Loucy (cell line): ENCODE measurements around the gene DCTN2.

ENCODE experiments used
- CTCF ChIP-seq: fragments of 200-600 bp; sonication (generic); conservative IDR thresholded peaks from 2 replicates; pipeline ENCODE4 v1.5.1; 2014; ENCODE audit warnings: mild to moderate bottlenecking, antibody characterized with exemption, low read length
- EZH2phosphoT487 ChIP-seq: fragments of 200-600 bp; IDR thresholded peaks from 2 replicates; pipeline ENCODE4 v1.6.1; 2018; ENCODE audit warnings: antibody characterized with exemption, mild to moderate bottlenecking, moderate library complexity, borderline replicate concordance

GRCh38 chr12:57481671-57482070 lies 65.3 kb downstream of the DCTN2 start:
- TF ChIP-seq CTCF (no peak), EZH2phosphoT487 (no peak)
